DOHH2 (cell line): ENCODE data around the gene INTS2.
"Not testable (repeated sequence)": the region's sequence is repeated elsewhere in the genome, so short reads cannot be mapped to it uniquely, and the experiment has no call there.

Experiments
- H3F3A ChIP-seq: fragments of 200-600 bp; sonication (generic), shearing (Covaris generic); 2 replicates; pipeline ENCODE4 v1.6.0; 2016; ENCODE audit warnings: antibody characterized with exemption, mild to moderate bottlenecking; ENCODE audit not compliant: control insufficient read depth, insufficient read depth
- H3K27ac ChIP-seq: fragments of 200-600 bp; sonication (generic); 2 replicates; pipeline ENCODE4 v1.5.1; 2014; ENCODE audit warnings: low read depth, mild to moderate bottlenecking, low read length, moderate library complexity
- H3K27me3 ChIP-seq: fragments of 200-600 bp; sonication (generic); 2 replicates; pipeline ENCODE4 v1.6.1; 2014; ENCODE audit warnings: mild to moderate bottlenecking, low read length, mixed read lengths; ENCODE audit not compliant: control insufficient read depth
- H3K36me3 ChIP-seq: fragments of 200-600 bp; sonication (generic); 2 replicates; pipeline ENCODE4 v1.6.1; 2014; ENCODE audit warnings: mild to moderate bottlenecking, low read length, moderate library complexity, mixed read lengths; ENCODE audit not compliant: control insufficient read depth
- H3K4me1 ChIP-seq: fragments of 200-600 bp; sonication (generic); 2 replicates; pipeline ENCODE4 v1.6.1; 2014; ENCODE audit warnings: mild to moderate bottlenecking, low read length, mixed read lengths; ENCODE audit not compliant: control insufficient read depth
- H3K4me2 ChIP-seq: fragments of 200-600 bp; sonication (generic); 2 replicates; pipeline ENCODE4 v1.6.0; 2014; ENCODE audit warnings: mild to moderate bottlenecking, low read length, moderate library complexity
- H3K4me3 ChIP-seq: fragments of 200-600 bp; sonication (generic); 2 replicates; pipeline ENCODE4 v1.5.1; 2014; ENCODE audit warnings: mild to moderate bottlenecking, low read length, mixed read lengths
- H3K79me2 ChIP-seq: fragments of 200-600 bp; sonication (generic); 2 replicates; pipeline ENCODE4 v1.6.1; 2014; ENCODE audit warnings: mild to moderate bottlenecking, low read length, mixed read lengths; ENCODE audit not compliant: control insufficient read depth
- H3K9me2 ChIP-seq: fragments of 200-600 bp; sonication (generic); replicated peaks from 2 replicates; pipeline ENCODE4 v1.6.1; 2014; ENCODE audit warnings: mild to moderate bottlenecking, low read length, mixed read lengths; ENCODE audit not compliant: control insufficient read depth
- H3K9me3 ChIP-seq: fragments of 200-600 bp; sonication (generic); 2 replicates; pipeline ENCODE4 v1.6.1; 2014; ENCODE audit warnings: antibody characterized with exemption, low read length, mixed read lengths; ENCODE audit not compliant: control insufficient read depth, insufficient read depth
- H4K20me1 ChIP-seq: fragments of 200-600 bp; sonication (generic); 2 replicates; pipeline ENCODE4 v1.6.0; 2014; ENCODE audit warnings: low read depth, mild to moderate bottlenecking, antibody characterized with exemption, low read length, moderate library complexity; ENCODE audit not compliant: control insufficient read depth, insufficient read depth
- EZH2phosphoT487 ChIP-seq: fragments of 200-600 bp; sonication (generic); IDR thresholded peaks from 2 replicates; pipeline ENCODE4 v1.6.1; 2017; ENCODE audit warnings: borderline replicate concordance, mild to moderate bottlenecking, antibody characterized with exemption, low read length, moderate library complexity, mixed read lengths
- TF ChIP-seq, protein P1 (sequence below): fragments of 200-600 bp; sonication (generic); IDR thresholded peaks from one replicate; pipeline ENCODE4 v1.5.1; 2014; ENCODE audit warnings: antibody characterized with exemption, mild to moderate bottlenecking, low read depth, low read length; ENCODE audit not compliant: poor library complexity, severe bottlenecking

INTS2 gene

DNA sequence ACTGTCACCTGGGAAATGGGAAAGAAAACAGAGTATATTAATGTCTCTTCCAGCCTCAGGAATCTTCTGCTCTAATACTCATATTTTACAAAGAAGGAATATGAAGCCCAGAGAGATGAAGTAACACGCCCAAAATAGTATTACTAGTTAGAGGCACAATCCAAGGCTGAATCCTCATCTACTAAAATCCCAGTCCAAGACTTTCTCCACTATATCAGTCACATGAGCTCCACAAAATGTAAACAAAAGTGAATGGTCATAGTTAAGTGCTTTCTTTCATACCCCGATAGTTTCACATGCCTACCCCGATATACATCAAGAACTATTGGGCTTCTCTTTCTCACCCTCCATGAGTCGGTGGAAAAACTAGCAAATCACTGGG is 965 bp downstream of the INTS2 start:
- 0 out of 2 replicates have a peak, but pooled peaks cover 3% of the 10 kb centered on the region for H3F3A ChIP-seq
- TF ChIP-seq, protein P1, sequence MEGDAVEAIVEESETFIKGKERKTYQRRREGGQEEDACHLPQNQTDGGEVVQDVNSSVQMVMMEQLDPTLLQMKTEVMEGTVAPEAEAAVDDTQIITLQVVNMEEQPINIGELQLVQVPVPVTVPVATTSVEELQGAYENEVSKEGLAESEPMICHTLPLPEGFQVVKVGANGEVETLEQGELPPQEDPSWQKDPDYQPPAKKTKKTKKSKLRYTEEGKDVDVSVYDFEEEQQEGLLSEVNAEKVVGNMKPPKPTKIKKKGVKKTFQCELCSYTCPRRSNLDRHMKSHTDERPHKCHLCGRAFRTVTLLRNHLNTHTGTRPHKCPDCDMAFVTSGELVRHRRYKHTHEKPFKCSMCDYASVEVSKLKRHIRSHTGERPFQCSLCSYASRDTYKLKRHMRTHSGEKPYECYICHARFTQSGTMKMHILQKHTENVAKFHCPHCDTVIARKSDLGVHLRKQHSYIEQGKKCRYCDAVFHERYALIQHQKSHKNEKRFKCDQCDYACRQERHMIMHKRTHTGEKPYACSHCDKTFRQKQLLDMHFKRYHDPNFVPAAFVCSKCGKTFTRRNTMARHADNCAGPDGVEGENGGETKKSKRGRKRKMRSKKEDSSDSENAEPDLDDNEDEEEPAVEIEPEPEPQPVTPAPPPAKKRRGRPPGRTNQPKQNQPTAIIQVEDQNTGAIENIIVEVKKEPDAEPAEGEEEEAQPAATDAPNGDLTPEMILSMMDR = no peak
- no peak for TF ChIP-seq EZH2phosphoT487

DNA sequence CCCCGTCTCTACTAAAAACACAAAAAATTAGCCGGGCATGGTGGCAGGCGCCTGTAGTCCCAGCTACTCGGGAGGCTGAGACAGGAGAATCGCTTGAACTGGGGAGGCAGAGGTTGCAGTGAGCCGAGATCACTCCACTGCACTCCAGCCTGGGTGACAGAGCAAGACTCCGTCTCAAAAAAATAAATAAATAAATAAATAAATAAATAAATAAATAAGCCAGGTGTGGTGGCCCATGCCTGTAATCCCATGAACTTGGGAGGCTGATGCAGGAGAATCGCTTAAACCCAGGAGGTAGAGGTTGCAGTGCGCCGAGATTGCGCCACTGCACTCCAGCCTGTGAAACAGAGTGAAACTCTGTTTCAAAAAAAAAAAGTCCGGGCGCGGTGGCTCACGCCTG is 12.6 kb downstream of the INTS2 start:
- H3F3A ChIP-seq, H3K9me2 ChIP-seq, H3K27ac ChIP-seq, H3K27me3 ChIP-seq, H3K9me3 ChIP-seq, H3K4me3 ChIP-seq, H3K4me1 ChIP-seq, H3K4me2 ChIP-seq, H4K20me1 ChIP-seq: not testable (repeated sequence)
- H3K79me2 ChIP-seq = peaks cover 13% of the 10 kb centered on the region
- H3K36me3 ChIP-seq = peaks cover 63% of the 10 kb centered on the region

More for the DNA sequence above, 965 bp downstream of the INTS2 start:
- Histone ChIP-seq H3K4me1 (peaks cover 16% of the 10 kb centered on the region), H3K4me3 (peak overlapping the region; percentile 89), H3K9me2 (no peaks in the 10 kb centered on the region), H3K9me3 (no peaks in the 10 kb centered on the region), H3K79me2 (peaks cover 27% of the 10 kb centered on the region), H3K4me2 (peak overlapping the region; percentile 82), H4K20me1 (no peaks in the 10 kb centered on the region), H3K27ac (peak overlapping the region; percentile 41), H3K27me3 (no peaks in the 10 kb centered on the region), H3K36me3 (peaks cover 28% of the 10 kb centered on the region)

DNA sequence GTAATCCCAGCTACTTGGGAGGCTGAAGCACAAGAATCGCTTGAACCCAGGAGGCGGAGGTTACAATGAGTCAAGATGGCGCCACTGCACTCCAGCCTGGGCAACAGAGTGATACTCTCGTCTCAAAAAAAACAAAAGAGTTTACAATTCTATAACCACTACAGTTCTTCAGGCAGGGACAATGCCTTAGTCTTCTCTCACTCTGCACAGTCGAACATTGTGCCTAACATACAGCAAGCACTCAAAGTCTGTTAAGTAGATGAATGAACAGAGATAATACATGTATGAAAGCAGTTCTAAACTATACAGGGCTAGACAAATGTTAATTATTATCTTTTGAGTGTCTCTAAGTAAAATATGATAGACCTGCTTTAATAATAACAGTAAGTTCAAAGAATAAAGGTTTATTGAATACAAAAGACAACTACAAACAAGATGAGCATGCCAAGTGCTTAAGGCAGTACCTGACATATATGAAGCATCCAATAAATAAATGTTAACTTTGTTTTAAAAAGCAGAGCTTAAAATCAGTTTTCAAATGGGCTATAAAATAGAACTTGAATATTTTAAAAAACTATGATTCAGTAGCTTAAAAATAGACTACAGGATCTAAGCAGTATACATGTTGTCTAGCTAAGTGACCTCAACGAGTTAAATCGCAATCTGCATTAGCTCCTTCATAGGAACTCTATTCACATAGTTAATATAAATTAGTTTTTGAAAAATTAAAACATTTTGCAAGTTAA is 19.3 kb downstream of the INTS2 start:
- no peaks in the 10 kb centered on the region; the same call in 1 of the 2 replicates for H3F3A ChIP-seq
- no peak overlapping the region for H3K4me3 ChIP-seq
- H3K79me2 ChIP-seq = no peaks in the 10 kb centered on the region
- H3K27ac ChIP-seq = no peak overlapping the region
- H3K4me1 ChIP-seq = no peaks in the 10 kb centered on the region
- no peaks in the 10 kb centered on the region for H3K9me2 ChIP-seq
- H3K27me3 ChIP-seq = no peaks in the 10 kb centered on the region
- TF ChIP-seq, protein P1 = no peak
- no peak for TF ChIP-seq EZH2phosphoT487
- peaks cover 74% of the 10 kb centered on the region for H3K36me3 ChIP-seq
- H4K20me1 ChIP-seq = no peaks in the 10 kb centered on the region
- H3K9me3 ChIP-seq = no peaks in the 10 kb centered on the region
- H3K4me2 ChIP-seq = no peak overlapping the region

DNA sequence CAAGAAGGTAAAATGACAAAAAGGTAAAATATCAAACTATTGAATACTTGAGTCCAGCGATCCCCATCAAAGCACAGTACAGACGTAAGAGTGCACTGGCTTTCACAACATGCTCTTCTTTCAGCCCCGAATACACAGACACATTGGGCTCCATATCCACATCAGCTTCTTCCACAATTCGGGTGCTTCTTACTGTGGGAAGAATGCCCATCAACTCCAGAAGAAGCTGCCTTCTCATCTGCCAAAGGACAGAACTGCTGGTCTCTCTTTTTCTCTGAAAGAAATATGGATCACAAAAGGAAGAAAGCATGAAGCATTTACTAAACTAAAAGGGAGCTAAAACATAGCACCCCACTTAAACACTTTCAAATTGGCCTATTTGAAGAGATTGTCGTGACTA is 20.4 kb downstream of the INTS2 start:
- Histone ChIP-seq H3K9me3 (no peaks in the 10 kb centered on the region), H3K27ac (no peak overlapping the region), H3K4me2 (no peak overlapping the region)

More for the DNA sequence above, 20.4 kb downstream of the INTS2 start:
- Histone ChIP-seq H3K27me3 (no peaks in the 10 kb centered on the region), H3K79me2 (no peaks in the 10 kb centered on the region), H3K9me2 (no peaks in the 10 kb centered on the region), H3K36me3 (peaks cover 74% of the 10 kb centered on the region), H3K4me1 (no peaks in the 10 kb centered on the region), H3K4me3 (no peak overlapping the region), H3F3A (no peaks in the 10 kb centered on the region; the same call in 1 of the 2 replicates), H4K20me1 (no peaks in the 10 kb centered on the region)
- TF ChIP-seq, protein P1 = no peak
- TF ChIP-seq EZH2phosphoT487 = no peak
